OCI-LY1 (cell line): Measurements from ENCODE around the gene PLD2.

Experiments used
- H2AFZ ChIP-seq: fragments of 200-600 bp; sonication (generic), shearing (Covaris generic); 2 replicates; pipeline ENCODE4 v1.6.0; 2014; ENCODE audit warnings: antibody characterized with exemption, mild to moderate bottlenecking, low read length
- H3F3A ChIP-seq: fragments of 200-600 bp; sonication (generic), shearing (Covaris generic); 2 replicates; pipeline ENCODE4 v1.6.0; 2014; ENCODE audit warnings: mild to moderate bottlenecking, antibody characterized with exemption, low read length, moderate library complexity; ENCODE audit not compliant: insufficient read depth
- H3K27ac ChIP-seq: fragments of 200-600 bp; sonication (generic); 2 replicates; pipeline ENCODE4 v1.5.1; 2014; ENCODE audit warnings: low read length, mixed run types, mild to moderate bottlenecking, low read depth; ENCODE audit not compliant: poor library complexity, severe bottlenecking
- H3K27me3 ChIP-seq: fragments of 200-600 bp; sonication (generic); 2 replicates; pipeline ENCODE4 v1.6.0; 2014; ENCODE audit warnings: antibody characterized with exemption, mild to moderate bottlenecking, low read length, moderate library complexity; ENCODE audit not compliant: insufficient read depth
- H3K36me3 ChIP-seq: fragments of 200-600 bp; sonication (generic); 2 replicates; pipeline ENCODE4 v1.6.1; 2014; ENCODE audit warnings: mild to moderate bottlenecking, antibody characterized with exemption, low read length, moderate library complexity, mixed read lengths; ENCODE audit not compliant: insufficient read depth
- H3K4me1 ChIP-seq: fragments of 200-600 bp; sonication (generic); 2 replicates; pipeline ENCODE4 v1.5.1; 2014; ENCODE audit warnings: mild to moderate bottlenecking, low read length, moderate library complexity; ENCODE audit not compliant: insufficient read depth, severe bottlenecking
- H3K4me2 ChIP-seq: fragments of 200-600 bp; sonication (generic), shearing (Covaris generic); 2 replicates; pipeline ENCODE4 v1.6.1; 2014; ENCODE audit warnings: low read length
- H3K4me3 ChIP-seq: fragments of 200-600 bp; sonication (generic); 2 replicates; pipeline ENCODE4 v1.5.1; 2014; ENCODE audit warnings: low read length, low read depth, mild to moderate bottlenecking, mixed read lengths; ENCODE audit not compliant: poor library complexity, severe bottlenecking
- H3K79me2 ChIP-seq: fragments of 200-600 bp; shearing (Covaris generic); 2 replicates; pipeline ENCODE4 v1.6.1; 2016; ENCODE audit warnings: mixed run types, low read length, mixed read lengths; ENCODE audit not compliant: insufficient read depth
- H3K9ac ChIP-seq: fragments of 200-600 bp; sonication (generic), shearing (Covaris generic); 2 replicates; pipeline ENCODE4 v1.6.1; 2014; ENCODE audit warnings: mild to moderate bottlenecking, low read length, mixed read lengths
- H3K9me2 ChIP-seq: fragments of 200-600 bp; sonication (generic), shearing (Covaris generic); 2 replicates; pipeline ENCODE4 v1.6.1; 2014; ENCODE audit warnings: low read depth, mild to moderate bottlenecking, low read length, mixed read lengths
- H3K9me3 ChIP-seq: fragments of 200-600 bp; shearing (Covaris generic); 2 replicates; pipeline ENCODE4 v1.6.1; 2014; ENCODE audit warnings: low read length, mixed read lengths
- H4K20me1 ChIP-seq: fragments of 200-600 bp; sonication (generic), shearing (Covaris generic); 2 replicates; pipeline ENCODE4 v1.6.0; 2016; ENCODE audit warnings: mild to moderate bottlenecking, low read length; ENCODE audit not compliant: insufficient read depth
- EZH2 ChIP-seq: fragments of 200-600 bp; sonication (generic), shearing (Covaris generic); IDR thresholded peaks from 2 replicates; pipeline ENCODE4 v1.8.0; 2017; ENCODE audit warnings: borderline replicate concordance, mixed run types, mild to moderate bottlenecking, antibody characterized with exemption, low read length, moderate library complexity, mixed read lengths
- TF ChIP-seq, protein P1 (sequence below): fragments of 200-600 bp; sonication (generic), shearing (Covaris generic); IDR thresholded peaks from 2 replicates; pipeline ENCODE4 v1.5.1; 2017; ENCODE audit warnings: mild to moderate bottlenecking, antibody characterized with exemption, low read length, moderate library complexity, mixed read lengths

Gene PLD2

DNA sequence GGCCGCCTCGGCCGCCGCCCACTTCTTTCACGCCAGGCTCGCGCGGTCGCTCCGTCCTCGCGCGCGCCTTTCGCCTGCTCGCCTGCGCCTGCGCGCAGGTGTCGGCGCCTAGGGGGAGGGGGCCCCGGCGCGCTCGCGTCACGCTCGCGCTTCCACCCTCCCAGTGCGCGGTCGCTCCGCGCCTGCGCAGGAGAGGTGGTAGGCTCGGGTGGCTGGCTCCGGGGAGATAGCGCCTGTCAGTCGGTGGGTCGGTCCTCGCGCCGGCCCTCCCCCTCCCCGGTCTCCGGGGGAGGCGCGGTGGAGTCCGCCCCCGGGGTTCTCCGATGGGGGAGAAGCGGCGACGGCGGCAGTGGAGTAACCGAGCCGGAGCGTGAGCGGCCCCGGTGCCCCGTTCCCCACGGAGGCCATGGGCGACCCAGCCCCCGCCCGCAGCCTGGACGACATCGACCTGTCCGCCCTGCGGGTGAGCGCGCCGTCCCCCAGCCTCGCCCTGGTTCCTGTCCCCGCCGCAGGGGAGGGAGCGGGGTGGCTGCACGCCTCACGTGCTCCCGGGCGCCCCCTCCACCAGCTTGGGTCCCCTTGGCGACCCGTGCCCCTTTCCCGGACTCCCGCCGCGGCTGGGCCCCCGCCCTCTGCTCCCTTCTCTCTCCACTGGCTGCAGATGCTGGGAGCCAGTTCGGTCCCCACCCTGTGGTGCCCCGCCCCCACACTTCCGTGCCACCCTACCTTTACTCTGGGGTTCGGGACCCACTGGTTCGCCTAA lies 26.4 kb downstream of the PLD2 start, which contains the start of gene MINK1:
Gene MINK1 (plus strand): TSS at position 163 of the 763 bp plus-strand sequence. CDS start 244 bp downstream, at position 407.
- H3K4me3 ChIP-seq: peak within 1 kb of the TSS; percentile 96
- H3F3A ChIP-seq: no peaks in the 10 kb centered on the region
- H3K36me3 ChIP-seq: peaks cover 9% of the 10 kb centered on the region; the same call in 1 of the 2 replicates
- no peak within 1 kb of the TSS for H3K27ac ChIP-seq
- no peaks in the 10 kb centered on the region for H4K20me1 ChIP-seq
- TF ChIP-seq EZH2: no peak
- TF ChIP-seq, protein P1, sequence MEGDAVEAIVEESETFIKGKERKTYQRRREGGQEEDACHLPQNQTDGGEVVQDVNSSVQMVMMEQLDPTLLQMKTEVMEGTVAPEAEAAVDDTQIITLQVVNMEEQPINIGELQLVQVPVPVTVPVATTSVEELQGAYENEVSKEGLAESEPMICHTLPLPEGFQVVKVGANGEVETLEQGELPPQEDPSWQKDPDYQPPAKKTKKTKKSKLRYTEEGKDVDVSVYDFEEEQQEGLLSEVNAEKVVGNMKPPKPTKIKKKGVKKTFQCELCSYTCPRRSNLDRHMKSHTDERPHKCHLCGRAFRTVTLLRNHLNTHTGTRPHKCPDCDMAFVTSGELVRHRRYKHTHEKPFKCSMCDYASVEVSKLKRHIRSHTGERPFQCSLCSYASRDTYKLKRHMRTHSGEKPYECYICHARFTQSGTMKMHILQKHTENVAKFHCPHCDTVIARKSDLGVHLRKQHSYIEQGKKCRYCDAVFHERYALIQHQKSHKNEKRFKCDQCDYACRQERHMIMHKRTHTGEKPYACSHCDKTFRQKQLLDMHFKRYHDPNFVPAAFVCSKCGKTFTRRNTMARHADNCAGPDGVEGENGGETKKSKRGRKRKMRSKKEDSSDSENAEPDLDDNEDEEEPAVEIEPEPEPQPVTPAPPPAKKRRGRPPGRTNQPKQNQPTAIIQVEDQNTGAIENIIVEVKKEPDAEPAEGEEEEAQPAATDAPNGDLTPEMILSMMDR: no peak
- H3K9me2 ChIP-seq: no peaks in the 10 kb centered on the region
- H3K27me3 ChIP-seq: no peaks in the 10 kb centered on the region
- peaks cover 24% of the 10 kb centered on the region for H3K4me1 ChIP-seq
- no peaks in the 10 kb centered on the region for H3K9me3 ChIP-seq
- H2AFZ ChIP-seq: no peak within 1 kb of the TSS
- peak within 1 kb of the TSS; percentile 100 for H3K4me2 ChIP-seq
- no peaks in the 10 kb centered on the region; the same call in 1 of the 2 replicates for H3K79me2 ChIP-seq
- peak within 1 kb of the TSS; percentile 94 for H3K9ac ChIP-seq

DNA sequence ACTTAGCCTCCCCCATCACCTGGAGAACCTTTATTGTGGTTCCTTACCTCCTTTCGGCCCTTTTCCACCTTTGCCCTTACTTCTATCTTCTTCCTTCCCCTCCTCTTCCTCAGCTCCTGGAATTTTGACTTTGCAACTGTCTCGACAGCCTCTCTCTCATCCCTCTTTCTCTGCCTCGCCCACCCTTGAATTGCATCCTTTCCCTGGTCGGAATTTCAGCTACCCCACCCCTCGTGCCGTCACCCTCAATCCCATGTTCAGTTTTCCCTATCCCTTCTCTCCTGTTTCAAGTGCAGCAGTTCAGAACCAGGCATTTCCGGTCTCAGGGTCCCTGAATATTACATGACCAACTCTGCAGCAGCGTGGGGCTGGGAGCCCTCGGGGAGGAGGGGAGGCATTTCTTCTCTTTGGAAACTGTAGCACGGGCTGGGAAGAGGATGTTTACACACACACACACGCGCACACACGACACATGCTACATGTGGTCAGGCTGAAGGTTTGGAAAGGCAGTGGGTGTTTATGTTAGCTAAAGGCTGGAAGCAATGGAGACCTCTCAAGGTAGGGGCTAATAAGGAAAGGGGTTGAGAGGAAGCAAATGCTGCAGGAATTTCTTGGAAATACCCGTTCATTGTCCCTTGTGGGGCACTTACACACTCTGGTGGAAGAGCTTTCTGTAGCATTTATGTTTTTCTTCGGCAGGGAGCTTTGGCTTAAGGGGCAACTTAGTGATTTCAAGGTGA lies 27.2 kb downstream of the PLD2 start:
- Histone ChIP-seq H3K36me3 (peaks cover 9% of the 10 kb centered on the region; the same call in 1 of the 2 replicates), H3K9me3 (no peaks in the 10 kb centered on the region), H3K9me2 (no peaks in the 10 kb centered on the region), H3K4me2 (peak overlapping the region; percentile 100), H2AFZ (no peak overlapping the region), H3K4me3 (peak overlapping the region; percentile 96), H3F3A (no peaks in the 10 kb centered on the region), H3K9ac (peak overlapping the region; percentile 94), H3K27ac (no peak overlapping the region), H3K4me1 (peaks cover 24% of the 10 kb centered on the region), H3K79me2 (no peaks in the 10 kb centered on the region; the same call in 1 of the 2 replicates), H3K27me3 (no peaks in the 10 kb centered on the region), H4K20me1 (no peaks in the 10 kb centered on the region)
- TF ChIP-seq EZH2: no peak
- TF ChIP-seq, protein P1: no peak

DNA sequence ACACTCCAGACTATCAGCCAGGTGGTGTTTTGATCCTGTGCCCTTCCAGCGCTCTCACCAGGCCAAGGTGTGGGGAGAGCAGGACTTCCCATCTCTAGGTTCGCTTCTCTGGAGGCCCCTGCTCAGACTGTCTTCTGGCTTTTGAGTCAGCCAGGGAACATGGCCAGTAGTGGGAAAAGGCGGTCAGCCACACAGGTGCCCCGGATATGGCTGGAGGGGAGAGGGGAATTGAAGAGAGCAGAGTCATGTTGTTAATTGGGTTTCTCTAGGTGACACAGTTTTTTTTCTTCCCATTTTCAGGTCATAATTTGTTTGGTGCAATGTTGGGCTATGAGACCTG lies 27.7 kb downstream of the PLD2 start:
- Histone ChIP-seq H4K20me1 (no peaks in the 10 kb centered on the region), H3K27ac (no peak overlapping the region)
- TF ChIP-seq EZH2: no peak
- TF ChIP-seq, protein P1: no peak

More for the DNA sequence above, 27.7 kb downstream of the PLD2 start:
- H3K4me2 ChIP-seq: peak overlapping the region; percentile 100
- peak overlapping the region; percentile 94; the same call in 1 of the 2 replicates for H3K9ac ChIP-seq
- no peaks in the 10 kb centered on the region; the same call in 1 of the 2 replicates for H3K79me2 ChIP-seq
- peaks cover 24% of the 10 kb centered on the region for H3K4me1 ChIP-seq
- H3F3A ChIP-seq: no peaks in the 10 kb centered on the region
- H3K4me3 ChIP-seq: peak overlapping the region; percentile 96
- no peaks in the 10 kb centered on the region for H3K27me3 ChIP-seq
- no peak overlapping the region for H2AFZ ChIP-seq
- peaks cover 9% of the 10 kb centered on the region; the same call in 1 of the 2 replicates for H3K36me3 ChIP-seq
- no peaks in the 10 kb centered on the region for H3K9me2 ChIP-seq
- no peaks in the 10 kb centered on the region for H3K9me3 ChIP-seq
